Ureter (tissue), 1 donor: ENCODE data around the gene SMPD3. TPM values are rescaled to one million over a fixed set of nuclear protein-coding genes. Genes with fewer than 3 reads are reported as not detected.

ENCODE experiments used
- DNase-seq: peaks from one replicate; pipeline ENCODE4 v3.0.0-alpha.2; 2020; ENCODE audit warnings: low spot score
- total RNA-seq: library from RNA; stranded (reverse); gene quantifications from one replicate; pipeline ENCODE4 v1.2.4, GENCODE V29; 2023
- donor health status: DM: yes; HTN: yes; CAD: no.

Gene SMPD3
- total RNA-seq, 1 donor from 2014 or later, result 1.6 TPM

DNA sequence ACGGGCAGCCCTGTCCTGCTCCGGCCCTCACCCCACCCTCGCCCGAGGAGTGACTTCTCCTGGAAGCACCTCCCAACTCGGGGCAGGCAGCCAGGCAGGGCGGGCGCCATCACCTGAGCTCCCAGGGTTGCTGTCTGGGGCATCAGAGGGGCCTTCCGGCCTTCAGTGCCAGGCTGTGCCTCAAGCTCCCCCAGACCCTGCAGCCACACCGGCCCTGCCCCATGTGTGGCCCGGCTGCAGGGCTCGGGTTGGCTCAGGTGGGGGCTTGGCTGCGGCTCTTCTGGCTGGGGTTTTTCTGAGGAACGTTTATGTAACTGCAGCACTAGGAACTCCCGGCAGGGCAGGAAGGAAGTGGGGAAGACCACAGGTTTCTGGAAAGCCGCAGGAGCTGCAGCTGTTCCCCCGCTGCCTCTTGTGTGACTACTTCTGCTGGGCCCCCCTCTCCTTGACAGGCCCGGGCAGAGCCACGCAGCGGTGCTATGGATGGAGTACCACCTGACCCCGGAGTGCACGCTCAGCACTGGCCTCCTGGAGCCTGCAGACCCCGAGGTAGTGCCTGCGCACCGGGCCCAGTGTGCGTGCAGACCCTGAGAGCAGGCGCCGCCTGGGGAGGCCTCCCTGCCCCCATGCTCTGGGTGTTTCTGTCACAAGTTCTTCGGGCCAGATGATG lies 91.9 kb downstream of the SMPD3 start:
- DNase-seq, result no peak

GRCh38 chr16:68355447-68356248 lies 92.7 kb downstream of the SMPD3 start:
- DNase-seq, result no peak

DNA sequence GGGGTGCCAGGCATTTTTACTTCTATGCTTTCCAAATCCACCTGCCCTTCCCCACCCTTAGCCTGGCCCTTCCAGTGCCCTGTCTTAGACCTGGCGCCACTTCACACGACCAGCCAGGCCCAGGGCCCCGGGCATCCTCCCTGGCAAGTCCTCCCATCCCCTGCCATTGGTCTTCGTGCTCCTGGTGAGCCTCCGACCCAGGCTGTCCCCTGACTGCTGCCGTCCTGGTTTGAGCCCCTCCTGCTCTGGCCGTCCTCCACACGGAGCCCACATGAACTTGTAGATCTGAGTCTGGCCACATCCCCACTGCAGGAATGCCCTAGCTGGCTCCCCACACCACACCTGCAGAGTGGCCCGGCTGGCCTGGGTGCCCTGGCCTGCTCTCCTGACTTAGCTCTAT lies 93.5 kb downstream of the SMPD3 start:
- no peak for DNase-seq

DNA sequence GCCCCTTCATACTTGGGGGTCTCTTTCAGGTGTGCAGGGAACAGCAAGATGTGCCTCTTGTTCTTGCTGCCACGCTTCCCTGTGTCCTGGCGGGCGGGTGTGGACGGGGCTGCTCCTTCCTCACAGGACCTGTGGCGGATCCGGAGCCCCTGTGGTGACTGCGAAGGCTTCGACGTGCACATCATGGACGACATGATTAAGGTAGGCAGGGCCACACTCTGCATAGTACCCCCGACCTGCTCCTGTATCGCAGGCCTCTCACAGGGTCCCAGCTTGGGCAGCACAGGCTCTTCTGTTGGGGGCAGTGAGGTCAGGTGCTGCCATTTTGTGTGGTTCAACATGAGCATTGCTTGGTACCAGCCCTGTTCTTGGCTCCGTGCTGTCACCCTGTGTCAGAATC lies 94.9 kb downstream of the SMPD3 start:
- no peak for DNase-seq

DNA sequence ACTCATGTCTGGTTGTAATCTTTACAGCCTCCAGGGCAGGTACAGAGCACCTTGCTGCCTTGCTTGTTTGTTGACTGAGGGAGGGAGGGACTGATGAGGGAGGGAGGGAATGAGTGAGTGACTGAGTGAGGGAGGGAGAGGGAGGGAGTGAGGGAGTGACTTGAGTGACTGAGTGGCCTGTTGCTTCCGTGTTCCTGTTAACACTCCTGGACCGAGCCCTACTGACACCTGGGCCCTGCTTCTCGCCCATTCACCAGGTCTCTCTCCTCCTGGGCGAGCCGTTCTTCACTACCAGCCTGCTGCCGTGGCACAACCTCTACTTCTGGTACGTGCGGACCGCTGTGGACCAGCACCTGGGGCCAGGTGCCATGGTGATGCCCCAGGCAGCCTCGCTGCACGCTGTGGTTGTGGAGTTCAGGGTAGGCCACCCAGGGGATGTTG lies 96.3 kb downstream of the SMPD3 start:
- DNase-seq, result peak; percentile 76

DNA sequence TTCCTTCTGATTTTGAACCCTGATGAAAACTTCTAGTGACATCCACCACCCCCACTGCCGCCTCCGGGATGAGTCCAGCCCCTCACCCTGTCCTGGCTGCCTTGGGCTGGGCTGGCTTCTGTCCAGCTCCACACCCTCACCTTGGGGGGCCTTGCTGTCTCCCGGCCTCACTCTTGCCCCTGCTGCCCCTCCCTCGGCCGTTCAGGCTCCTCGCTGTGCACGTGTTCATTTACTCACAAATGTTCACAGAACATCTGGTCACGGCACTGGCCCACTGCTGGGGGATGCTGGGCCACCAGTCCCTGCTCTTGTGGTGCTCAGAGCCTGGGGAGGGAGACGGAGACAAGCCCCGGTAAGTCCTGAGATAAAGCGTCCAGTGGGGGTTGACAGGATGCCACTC lies 96.8 kb downstream of the SMPD3 start:
- no peak for DNase-seq

DNA sequence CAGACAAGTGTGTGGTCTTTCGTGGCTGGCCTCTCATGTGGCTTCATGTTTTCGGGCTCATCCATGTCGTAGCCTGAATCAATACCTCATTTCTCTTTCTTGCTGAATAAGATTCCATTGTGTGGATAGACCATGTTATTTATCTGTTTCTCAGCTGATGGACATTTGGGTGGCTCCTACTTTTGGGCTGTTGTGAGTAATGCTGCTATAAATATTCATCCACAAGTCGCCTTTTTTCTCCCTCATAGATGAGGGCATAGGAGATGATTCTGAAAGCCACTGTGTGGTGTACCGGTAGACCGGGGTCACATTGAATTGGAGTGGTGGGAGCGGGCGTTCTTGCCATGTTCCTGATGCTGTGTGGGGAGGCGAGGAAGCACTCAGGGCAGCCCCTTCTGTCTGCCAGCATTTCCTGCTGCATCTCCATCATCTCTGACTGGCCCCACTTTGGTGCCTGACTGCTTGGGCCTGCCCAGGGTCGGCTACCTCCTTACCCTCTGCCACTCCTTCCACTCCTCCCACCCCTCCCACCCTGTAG lies 97.4 kb downstream of the SMPD3 start:
- no peak for DNase-seq

DNA sequence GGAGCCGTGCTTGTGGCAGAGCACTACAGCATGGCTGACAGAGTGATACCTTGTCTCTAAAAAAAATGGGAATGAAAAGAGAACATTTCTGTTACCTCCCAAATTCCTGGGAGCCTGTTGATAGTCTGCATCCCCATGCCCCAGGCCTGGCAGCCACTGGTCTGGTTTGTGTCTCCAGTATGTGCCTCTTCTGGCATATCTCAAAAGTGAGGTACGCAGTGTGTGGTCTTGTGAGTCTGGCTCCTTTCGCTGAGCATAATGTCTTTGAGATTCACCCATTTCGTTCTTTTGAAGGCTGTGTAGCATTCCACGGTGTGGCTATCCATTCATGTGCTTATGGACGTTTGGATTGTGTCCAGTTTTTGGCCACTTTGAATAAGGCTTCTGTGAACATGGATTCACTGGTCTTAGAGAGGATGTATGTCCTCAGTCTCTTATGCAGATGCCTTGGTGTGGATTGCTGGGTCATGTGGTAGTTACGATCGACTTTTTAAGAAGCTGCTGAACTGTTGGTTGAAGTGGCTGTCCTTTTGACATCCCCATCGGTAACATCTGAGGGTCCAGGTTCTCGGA lies 98.4 kb downstream of the SMPD3 start:
- no peak for DNase-seq

GRCh38 chr16:68348639-68349445 lies 99.5 kb downstream of the SMPD3 start:
- no peak for DNase-seq

- DNase-seq, result no peak
Measured at GRCh38 chr16:68347605-68348004, 100.7 kb downstream of the SMPD3 start.

DNA sequence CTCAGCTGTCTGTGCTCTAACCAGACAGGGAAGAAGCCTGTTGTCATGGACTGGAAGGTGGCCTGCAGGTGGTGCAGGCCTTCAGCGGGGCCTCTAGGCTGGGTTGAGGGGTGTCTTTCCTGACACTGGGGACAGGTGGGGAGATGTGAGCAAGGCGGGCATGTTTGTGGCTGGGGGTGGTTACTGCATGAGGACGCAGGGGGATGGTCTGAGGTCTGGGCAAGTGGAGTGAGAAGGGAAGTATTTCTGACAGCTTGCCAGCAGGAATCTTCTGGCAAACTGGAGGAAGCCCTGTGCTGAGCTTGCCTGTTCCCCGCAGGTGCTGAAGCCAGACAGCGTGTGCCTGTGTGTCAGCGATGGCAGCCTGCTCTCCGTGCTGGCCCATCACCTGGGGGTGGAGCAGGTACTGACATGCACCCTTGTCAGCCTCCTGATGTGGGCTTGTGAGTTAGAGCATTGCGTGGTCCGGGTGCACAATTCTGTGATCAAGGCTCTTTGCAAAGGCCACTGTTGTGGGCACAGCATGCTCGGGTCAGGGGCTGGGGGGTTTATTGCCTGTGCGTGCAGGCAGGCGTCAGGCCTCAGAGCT lies 101.3 kb downstream of the SMPD3 start:
- DNase-seq, result no peak

DNA sequence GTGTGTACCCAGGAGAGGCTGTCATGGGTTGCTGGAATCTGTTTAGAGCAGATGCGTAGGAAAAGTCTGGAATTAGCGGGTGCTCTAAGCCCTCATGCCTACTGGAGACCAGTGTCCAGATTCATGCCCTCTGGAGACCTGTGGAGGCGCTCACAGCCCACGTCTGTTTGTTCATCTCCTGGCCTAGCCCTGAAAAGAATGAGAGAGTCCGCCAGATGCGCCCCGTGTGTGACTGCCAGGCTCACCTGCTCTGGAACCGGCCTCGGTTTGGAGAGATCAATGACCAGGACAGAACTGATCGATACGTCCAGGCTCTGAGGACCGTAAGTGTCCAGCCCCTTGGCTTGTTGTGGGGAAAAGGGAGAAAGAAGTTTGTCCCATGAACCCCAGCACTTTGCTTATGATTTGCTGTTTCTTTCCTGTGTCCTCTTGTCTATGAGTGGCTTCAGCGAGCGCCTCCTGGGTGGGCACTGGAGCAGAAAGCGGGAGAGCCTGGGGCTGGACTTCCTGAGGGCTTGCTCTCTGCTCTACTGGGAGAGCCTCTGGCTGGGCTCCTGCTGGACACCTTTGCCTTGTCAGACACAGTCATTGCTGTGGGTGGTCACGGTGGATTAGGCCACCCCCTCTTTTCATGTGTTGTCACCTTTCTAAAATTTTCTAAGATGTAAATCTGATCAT lies 102.2 kb downstream of the SMPD3 start:
- no peak for DNase-seq

GRCh38 chr16:68345351-68345810 lies 102.9 kb downstream of the SMPD3 start:
- no peak for DNase-seq

DNA sequence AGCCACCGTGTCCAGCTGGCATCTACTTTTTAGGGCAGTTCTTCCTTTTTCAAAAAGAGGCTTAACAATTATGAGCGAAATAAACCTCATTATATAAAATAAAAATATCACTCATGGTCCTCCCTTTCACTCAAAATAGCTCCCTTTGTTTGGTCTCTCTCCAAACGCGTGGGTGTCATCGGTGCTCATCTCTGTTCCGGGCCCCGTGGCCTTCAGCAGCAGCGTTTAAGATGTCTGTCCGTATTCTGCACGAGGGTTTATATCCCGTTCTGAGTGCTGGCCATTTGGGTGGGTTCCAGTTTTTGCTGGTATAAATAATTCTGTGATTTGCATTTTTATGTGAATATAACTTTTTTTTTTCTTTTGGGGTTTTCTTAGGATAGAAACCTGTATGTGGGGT lies 104.1 kb downstream of the SMPD3 start:
- DNase-seq, result no peak

DNA sequence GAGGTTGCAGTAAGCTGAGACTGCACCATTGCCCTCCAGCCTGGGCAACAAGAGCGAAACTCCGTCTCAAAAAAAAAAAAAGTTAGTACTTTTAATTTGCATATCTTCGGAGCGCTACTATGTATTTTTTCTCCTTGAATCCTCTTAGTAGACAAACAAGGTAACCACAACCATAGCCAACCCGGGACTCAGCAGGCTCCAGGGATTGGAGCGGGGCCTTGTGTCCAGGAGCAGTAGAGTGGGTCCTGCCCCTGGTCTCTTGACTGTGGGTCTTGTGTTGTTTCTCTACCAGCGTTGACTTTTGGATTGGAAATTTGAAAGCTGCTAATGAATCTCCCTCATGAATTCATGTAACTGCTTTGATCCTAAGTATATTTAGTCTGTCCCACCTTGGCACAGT lies 105.2 kb downstream of the SMPD3 start:
- no peak for DNase-seq

DNA sequence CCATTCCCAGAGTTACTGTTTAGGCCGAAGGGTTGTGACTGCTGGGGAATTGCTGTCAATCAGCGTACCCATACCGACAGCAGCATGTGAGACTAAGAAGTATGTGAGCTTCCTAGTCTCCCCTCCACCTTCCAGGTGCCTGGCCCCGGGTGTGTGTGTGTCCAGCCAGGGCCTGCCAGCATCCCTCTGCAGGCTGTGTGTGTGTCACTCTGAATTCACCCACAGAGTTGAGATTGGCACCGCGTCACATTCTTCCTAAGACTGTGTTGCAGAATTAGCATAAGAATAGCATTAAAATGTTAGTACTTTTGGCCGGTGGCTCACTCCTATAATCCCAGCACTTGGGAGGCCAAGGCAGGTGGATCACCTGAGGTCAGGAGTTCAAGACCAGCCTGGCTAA lies 105.7 kb downstream of the SMPD3 start:
- DNase-seq, result no peak

GRCh38 chr16:68339214-68339613 lies 109.1 kb downstream of the SMPD3 start:
- DNase-seq, result no peak

DNA sequence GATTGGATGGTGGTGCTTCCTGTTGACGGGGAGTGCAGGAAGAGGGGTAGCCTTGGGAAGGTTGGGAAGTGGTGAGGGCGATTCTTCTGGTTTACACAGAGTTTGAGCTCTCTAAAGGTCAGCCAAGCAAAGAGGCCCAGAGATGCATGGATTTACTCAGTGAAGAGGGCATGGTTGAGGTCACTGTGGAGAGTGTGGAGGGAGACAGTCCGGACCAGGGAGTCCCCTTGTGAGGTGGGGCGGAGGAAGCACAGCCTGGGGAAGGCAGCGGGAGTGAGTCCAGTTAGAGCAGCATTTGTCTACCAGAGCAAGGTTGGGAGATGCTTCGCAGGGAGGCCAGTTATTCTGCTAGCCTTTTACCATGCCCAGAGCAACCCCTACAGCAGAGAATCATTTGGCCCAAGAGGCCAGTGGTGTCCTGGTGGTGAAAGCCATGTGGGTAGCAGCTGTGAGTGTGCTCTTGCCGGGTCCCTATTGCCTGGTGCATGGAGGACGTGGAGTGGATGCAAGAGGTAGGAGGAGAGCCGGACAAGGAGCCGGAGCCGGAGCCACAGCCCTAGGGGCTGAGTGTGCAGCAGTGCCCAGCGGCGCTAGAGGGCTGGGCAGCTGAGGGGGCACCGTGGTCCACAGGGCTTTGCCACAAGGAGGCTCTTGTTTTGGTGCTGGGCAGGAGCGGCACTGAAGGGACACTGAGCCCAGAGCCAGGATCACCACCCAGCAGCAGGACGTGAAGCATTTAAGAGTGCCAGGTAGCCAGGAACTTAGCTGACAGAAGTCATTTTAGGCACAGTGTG lies 109.8 kb downstream of the SMPD3 start:
- DNase-seq, result no peak

- no peak for DNase-seq
Measured at GRCh38 chr16:68335175-68335574, 113.1 kb downstream of the SMPD3 start.
